ENCODE data around the gene PKD2.

PKD2 gene

GRCh38 chr4:88064410-88064809, 57.0 kb downstream of the PKD2 start:
- TF ChIP-seq CTCF (IDR thresholded peaks at IDR 0.05; ENCODE audit: low read depth, low read length): no peak
- no peak for DNase-seq (ENCODE audit: extremely low read depth, low read depth)

- DNase-seq (ENCODE audit: extremely low read depth, low read depth): no peak
- TF ChIP-seq CTCF (IDR thresholded peaks at IDR 0.05; ENCODE audit: low read depth, low read length): no peak
Observed at GRCh38 chr4:88070031-88070430, 62.6 kb downstream of the PKD2 start.

GRCh38 chr4:88075336-88075735, 67.9 kb downstream of the PKD2 start:
- no peak for DNase-seq (ENCODE audit: extremely low read depth, low read depth)
- TF ChIP-seq CTCF (IDR thresholded peaks at IDR 0.05; ENCODE audit: low read depth, low read length): no peak

- DNase-seq (ENCODE audit: extremely low read depth, low read depth): no peak
- TF ChIP-seq CTCF (IDR thresholded peaks at IDR 0.05; ENCODE audit: low read depth, low read length): no peak
Observed at GRCh38 chr4:88077911-88078524, 70.6 kb downstream of the PKD2 start.

GRCh38 chr4:88078579-88078978, 71.1 kb downstream of the PKD2 start:
- TF ChIP-seq CTCF (IDR thresholded peaks at IDR 0.05; ENCODE audit: low read depth, low read length): no peak
- no peak for DNase-seq (ENCODE audit: extremely low read depth, low read depth)

GRCh38 chr4:88080626-88081025, 73.2 kb downstream of the PKD2 start:
- no peak for TF ChIP-seq CTCF (IDR thresholded peaks at IDR 0.05; ENCODE audit: low read depth, low read length)

GRCh38 chr4:88087004-88087403, 79.6 kb downstream of the PKD2 start:
- DNase-seq (ENCODE audit: extremely low read depth, low read depth): no peak
- no peak for TF ChIP-seq CTCF (IDR thresholded peaks at IDR 0.05; ENCODE audit: low read depth, low read length)

More at GRCh38 chr4:88080626-88081025, 73.2 kb downstream of the PKD2 start:
- DNase-seq (ENCODE audit: extremely low read depth, low read depth): no peak

Measured in AG09319 (cell line).